Measurements from ENCODE around the gene TMEM151B. TPM values are rescaled to one million over a fixed set of nuclear protein-coding genes. Genes with fewer than 3 reads are reported as not detected.

The TMEM151B gene
- total and polyA plus RNA-seq, 2 of the 13 experiments (the other 11 are each of a cell fraction or from before 2014, with no cell fraction given): not detected

- TF ChIP-seq ZSCAN5A (CRISPR knock-in tag; IDR thresholded peaks at IDR 0.05; ENCODE audit: borderline replicate concordance) (peak; percentile 11; the same call in 1 of the 2 replicates), NFKBIZ (CRISPR knock-in tag; IDR thresholded peaks at IDR 0.05) (peak; percentile 75), SOX13 (IDR thresholded peaks at IDR 0.05) (no peak), SOX13 (CRISPR knock-in tag; conservative IDR thresholded peaks at IDR 0.05 in 1 of 2, IDR thresholded peaks at IDR 0.05 in 1 of 2) (peak in 1 of 2 experiments; percentile 62; a peak in 2 of 4 replicates), GLMP (CRISPR knock-in tag; IDR thresholded peaks at IDR 0.05; ENCODE audit: borderline replicate concordance) (no peak; the same call in 1 of the 2 replicates), SKI (IDR thresholded peaks at IDR 0.05; ENCODE audit: partially characterized antibody) (peak; percentile 72), NPAS2 (CRISPR knock-in tag; IDR thresholded peaks at IDR 0.05; ENCODE audit: borderline replicate concordance) (no peak), KAT8 (CRISPR knock-in tag; IDR thresholded peaks at IDR 0.05) (peak; percentile 58; the same call in 1 of the 2 replicates), PRMT3 (CRISPR knock-in tag; IDR thresholded peaks at IDR 0.05; ENCODE audit: borderline replicate concordance, low read depth) (no peak), E2F5 (CRISPR knock-in tag; conservative IDR thresholded peaks at IDR 0.05) (0 out of 2 replicates have a peak, but pooled peaks have one; percentile 41), ZNF766 (CRISPR knock-in tag; IDR thresholded peaks at IDR 0.05; ENCODE audit: borderline replicate concordance) (peak; percentile 75), ZNF678 (CRISPR knock-in tag; IDR thresholded peaks at IDR 0.05) (peak; percentile 40; the same call in 1 of the 2 replicates), ZNF547 (CRISPR knock-in tag; IDR thresholded peaks at IDR 0.05) (no peak; the same call in 1 of the 2 replicates), MBD4 (IDR thresholded peaks at IDR 0.05; ENCODE audit: borderline replicate concordance, low read length) (no peak), TOE1 (CRISPR knock-in tag; IDR thresholded peaks at IDR 0.05) (no peak), ZNF441 (CRISPR knock-in tag; IDR thresholded peaks at IDR 0.05; ENCODE audit: borderline replicate concordance) (peak; percentile 30), ZNF713 (CRISPR knock-in tag; IDR thresholded peaks at IDR 0.05) (no peak), SMC3 (IDR thresholded peaks at IDR 0.05; ENCODE audit: low read length) (no peak), TFAP4 (IDR thresholded peaks at IDR 0.05; ENCODE audit: borderline replicate concordance, low read depth) (peak; percentile 50), POLR2AphosphoS2 (IDR thresholded peaks at IDR 0.05; ENCODE audit: low read depth, low read length) (peak; percentile 99), HIVEP1 (CRISPR knock-in tag; IDR thresholded peaks at IDR 0.05) (0 out of 2 replicates have a peak, but pooled peaks have one; percentile 4), ZNF264 (CRISPR knock-in tag; IDR thresholded peaks at IDR 0.05) (peak; percentile 94), ZNF256 (CRISPR knock-in tag; conservative IDR thresholded peaks at IDR 0.05) (peak; percentile 99), PHF21A (CRISPR knock-in tag; IDR thresholded peaks at IDR 0.05) (peak; percentile 64), NKX3-1 (CRISPR knock-in tag; IDR thresholded peaks at IDR 0.05) (peak; percentile 99), SUZ12 (IDR thresholded peaks at IDR 0.05; ENCODE audit: low read depth, low read length) (no peak), FOXJ3 (CRISPR knock-in tag; IDR thresholded peaks at IDR 0.05; ENCODE audit: borderline replicate concordance) (peak; percentile 77)
Measured at GRCh38 chr6:44246663-44247337, 23.4 kb upstream of the TMEM151B start, which contains the start of gene HSP90AB1 (continued).

All from HepG2 (cell line).